ENCODE results near the gene FASLG.

DNA sequence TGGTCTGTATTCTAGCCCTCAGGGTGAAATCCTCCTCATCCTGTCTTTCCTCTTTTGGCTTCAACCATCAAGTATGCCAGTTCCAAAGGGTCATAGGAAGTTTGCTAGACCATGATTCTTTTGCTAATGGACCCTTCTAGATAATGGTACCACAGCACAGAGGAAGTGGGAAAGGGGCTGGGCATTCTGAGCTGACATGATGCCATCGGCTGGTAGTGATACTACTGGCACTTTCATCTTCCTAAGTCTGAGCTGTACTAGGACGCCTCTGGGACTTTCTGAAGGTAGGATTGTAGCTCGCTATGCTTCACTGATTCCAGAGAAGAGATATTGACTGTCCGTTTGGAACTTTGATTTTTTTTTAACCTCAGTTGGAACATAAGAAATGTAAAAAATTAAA, 11.4 kb downstream of the FASLG start:
- TF ChIP-seq CTCF (IDR thresholded peaks at IDR 0.05; ENCODE audit: insufficient read depth, low read length) (no peak), POLR2AphosphoS5 (IDR thresholded peaks at IDR 0.05; ENCODE audit: low read depth) (no peak)
